Central memory CD8-positive, alpha-beta T cell (primary cell): Measurements from ENCODE around the gene SLC45A1.

ENCODE experiments used
- ATAC-seq: fragments of 150-1000 bp; cut with Tn5 transposase; replicated peaks from 2 replicates; pipeline ENCODE4 v1.10.0; 2022; ENCODE audit warnings: mild to moderate bottlenecking, moderate FRiP score, moderate number of reproducible peaks; ENCODE audit not compliant: poor library complexity, severe bottlenecking; ENCODE audit errors: extremely low read depth
- DNase-seq, 2 donors: peaks; one replicate each; pipeline ENCODE4 v3.0.0; 2021; ENCODE audit warnings: low spot score in 2 of 2
- H3K27ac Mint-ChIP-seq: one replicate; pipeline ENCODE4 v1.8.0; 2022; ENCODE audit warnings: low read depth, mild to moderate bottlenecking, moderate library complexity, mixed read lengths
- H3K27me3 Mint-ChIP-seq: one replicate; pipeline ENCODE4 v1.8.0; 2022; ENCODE audit warnings: mixed read lengths
- H3K36me3 Mint-ChIP-seq: one replicate; pipeline ENCODE4 v1.8.0; 2022; ENCODE audit warnings: mild to moderate bottlenecking, moderate library complexity, mixed read lengths; ENCODE audit not compliant: insufficient read depth
- H3K4me1 Mint-ChIP-seq: one replicate; pipeline ENCODE4 v1.8.0; 2022; ENCODE audit warnings: mixed read lengths
- H3K4me3 Mint-ChIP-seq: one replicate; pipeline ENCODE4 v1.8.0; 2022; ENCODE audit warnings: mild to moderate bottlenecking, moderate library complexity, mixed read lengths
- H3K9me3 Mint-ChIP-seq: one replicate; pipeline ENCODE4 v1.8.0; 2022; ENCODE audit warnings: mixed read lengths

Gene SLC45A1

DNA sequence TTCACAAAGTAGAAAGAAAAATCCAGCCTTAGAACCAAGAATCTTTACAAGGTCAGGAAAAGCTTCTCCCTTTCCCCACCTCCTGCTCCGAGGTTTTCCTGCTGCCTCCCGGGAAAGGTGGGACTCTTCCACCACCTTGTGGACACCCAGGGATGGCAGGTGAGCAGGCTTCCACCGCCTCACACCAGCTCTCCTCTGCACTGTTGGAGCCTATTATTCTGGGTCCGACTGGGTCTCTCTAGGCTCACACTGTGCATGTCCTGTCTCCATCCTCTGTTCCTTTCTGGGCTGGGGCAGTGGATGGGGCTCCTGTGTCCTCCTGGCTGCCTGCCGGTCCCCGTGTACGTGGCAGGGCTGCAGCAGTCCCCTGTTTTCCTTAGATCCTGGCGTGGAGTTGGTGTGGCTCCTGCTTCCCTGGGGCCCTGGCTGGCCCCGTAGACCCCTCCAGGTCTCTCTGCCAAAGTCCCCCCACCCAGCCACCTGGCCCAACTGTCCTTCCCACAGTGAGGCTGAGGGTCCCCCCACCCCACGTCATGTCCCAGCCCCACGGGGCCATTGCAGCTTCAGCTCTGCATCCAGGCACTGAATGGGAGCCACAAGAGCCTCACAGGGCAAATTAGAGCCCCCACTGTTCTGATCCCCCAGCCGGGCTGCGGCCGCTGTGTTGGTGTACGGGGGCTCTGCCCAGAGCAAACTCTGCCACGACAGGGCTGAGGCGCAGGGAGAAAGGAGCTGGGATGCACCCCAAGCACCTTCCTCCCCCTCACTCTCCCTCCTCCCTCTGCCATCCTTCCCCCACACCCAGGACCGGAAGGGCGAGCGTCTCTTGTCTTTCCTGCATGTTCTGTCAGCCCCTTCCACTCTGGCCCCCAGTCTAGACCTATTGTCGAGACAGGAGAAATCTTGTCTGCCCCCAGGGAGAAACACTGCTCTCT is 3.3 kb upstream of the SLC45A1 start:
- Mint-ChIP-seq H3K27ac (no peak overlapping the region), H3K4me1 (peaks cover 23% of the 10 kb centered on the region), H3K9me3 (no peaks in the 10 kb centered on the region), H3K36me3 (peaks cover 9% of the 10 kb centered on the region), H3K27me3 (peaks cover 27% of the 10 kb centered on the region), H3K4me3 (no peak overlapping the region)
- no peak for ATAC-seq
- no peak for DNase-seq

DNA sequence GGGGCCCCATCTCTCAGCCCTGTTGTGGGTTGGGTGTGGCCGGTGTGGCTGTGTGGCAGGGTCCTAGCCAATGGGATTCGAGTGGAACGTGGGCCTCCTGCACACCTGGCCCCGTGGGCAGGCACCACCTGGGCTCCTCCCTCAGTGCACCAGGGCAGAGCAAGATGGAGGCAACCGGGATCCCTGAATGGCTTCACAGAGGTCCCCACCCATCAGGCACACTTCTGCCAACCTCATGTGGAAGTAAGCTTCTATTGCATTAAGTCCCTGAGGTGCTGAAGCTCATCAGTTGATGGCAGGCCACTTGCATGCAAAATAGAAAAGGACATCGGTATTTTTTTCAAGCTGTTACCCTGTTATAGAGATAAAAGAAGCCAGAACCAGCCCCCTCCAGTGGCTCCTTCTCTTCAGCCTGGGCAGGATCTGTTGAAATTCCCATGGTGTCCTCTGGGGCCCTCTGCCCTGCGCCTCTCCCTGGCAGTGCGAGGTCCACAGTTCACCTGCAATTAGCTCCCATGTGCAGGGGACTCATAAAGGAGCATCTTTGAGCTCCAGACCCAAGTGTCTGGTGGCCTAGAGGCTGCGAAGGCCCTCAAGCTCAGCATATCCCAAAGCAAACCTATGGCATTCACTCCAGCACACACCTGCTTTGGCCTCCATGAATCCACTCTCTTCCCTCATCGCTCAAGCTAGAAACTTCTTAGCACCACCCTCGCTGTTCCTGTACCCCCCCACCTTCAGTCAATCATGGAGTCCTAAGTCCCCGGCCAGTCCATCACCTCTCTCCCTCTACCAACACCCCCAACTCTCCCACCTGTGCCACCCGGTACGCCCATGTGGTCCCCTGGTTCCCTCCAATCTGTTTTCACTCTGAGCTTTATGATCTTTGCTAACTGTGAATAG is 2.1 kb upstream of the SLC45A1 start:
- Mint-ChIP-seq H3K9me3 (no peaks in the 10 kb centered on the region), H3K4me1 (peaks cover 23% of the 10 kb centered on the region), H3K27me3 (peaks cover 27% of the 10 kb centered on the region), H3K4me3 (no peak overlapping the region), H3K27ac (no peak overlapping the region), H3K36me3 (peaks cover 9% of the 10 kb centered on the region)
- DNase-seq (no peak), ATAC-seq (no peak)

DNA sequence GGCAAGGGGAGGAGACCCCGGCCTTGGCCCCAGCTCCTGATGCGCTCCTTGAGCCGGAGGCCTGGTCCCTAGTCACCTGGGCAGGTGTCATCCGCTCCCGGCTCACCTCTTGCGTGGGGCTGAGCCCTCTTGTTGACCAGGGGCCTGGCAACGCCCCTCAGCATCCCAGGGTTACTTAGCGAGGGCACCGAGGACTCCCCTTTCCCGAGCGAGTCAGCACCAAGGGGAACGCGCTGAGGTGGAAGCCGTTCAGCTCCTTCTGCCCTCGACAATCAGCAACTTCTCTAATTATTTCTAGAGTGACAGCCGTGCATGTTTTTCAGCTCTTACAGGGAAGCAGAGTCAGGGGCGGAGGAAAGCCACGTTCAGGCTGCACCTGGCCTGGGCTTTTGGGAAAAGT is 522 bp downstream of the SLC45A1 start:
- H3K4me3 Mint-ChIP-seq: peak overlapping the region; percentile 77
- ATAC-seq: peak; percentile 41
- peaks cover 23% of the 10 kb centered on the region for H3K4me1 Mint-ChIP-seq
- H3K27ac Mint-ChIP-seq: no peak overlapping the region
- H3K27me3 Mint-ChIP-seq: peaks cover 27% of the 10 kb centered on the region
- H3K36me3 Mint-ChIP-seq: peaks cover 8% of the 10 kb centered on the region
- H3K9me3 Mint-ChIP-seq: no peaks in the 10 kb centered on the region
- no peak for DNase-seq

DNA sequence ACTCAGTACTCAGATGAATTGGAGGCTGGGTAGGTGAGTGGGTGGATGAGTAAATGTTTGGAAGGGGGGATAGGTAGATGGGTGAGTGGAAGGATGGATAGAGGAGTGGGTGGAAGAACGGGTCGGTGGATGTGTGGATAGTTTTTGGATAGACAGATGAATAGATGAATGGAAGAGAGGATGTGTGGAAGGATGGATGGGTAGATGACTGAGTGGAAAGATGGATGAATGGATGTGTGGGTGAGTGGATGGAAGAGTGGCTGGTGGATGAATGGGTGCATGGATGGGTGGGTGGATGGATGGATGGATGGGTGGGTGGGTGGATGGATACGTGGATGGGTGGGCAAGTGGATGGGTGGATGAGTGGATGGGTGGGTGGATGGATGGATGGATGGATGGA is 3.7 kb downstream of the SLC45A1 start:
- DNase-seq (no peak), ATAC-seq (no peak)
- peaks cover 10% of the 10 kb centered on the region for H3K4me1 Mint-ChIP-seq
- peaks cover 4% of the 10 kb centered on the region for H3K27me3 Mint-ChIP-seq
- H3K27ac Mint-ChIP-seq: no peak overlapping the region
- no peak overlapping the region for H3K4me3 Mint-ChIP-seq
- no peaks in the 10 kb centered on the region for H3K9me3 Mint-ChIP-seq
- peaks cover 10% of the 10 kb centered on the region for H3K36me3 Mint-ChIP-seq

DNA sequence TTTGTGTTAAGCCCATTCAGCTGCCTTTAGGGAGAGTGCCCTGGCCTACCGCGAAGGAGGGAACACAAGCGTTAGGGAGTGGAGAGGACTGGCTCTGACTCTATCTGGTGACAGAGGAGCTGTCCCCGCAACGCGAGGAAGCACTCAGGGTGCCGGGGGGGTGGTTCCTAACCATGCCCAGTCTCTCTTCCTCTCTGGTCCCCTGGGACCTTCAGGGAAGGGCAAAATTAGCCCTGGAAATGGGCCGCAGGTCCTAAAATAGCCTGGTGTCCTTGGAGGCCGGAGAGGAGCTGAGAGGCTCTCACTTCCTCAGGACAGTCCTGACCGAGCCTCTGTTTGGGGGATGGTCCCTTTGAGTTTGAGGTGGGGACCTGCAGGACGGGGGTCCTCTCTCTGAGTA is 5.8 kb downstream of the SLC45A1 start:
- Mint-ChIP-seq H3K36me3 (peaks cover 3% of the 10 kb centered on the region), H3K4me3 (no peak overlapping the region), H3K9me3 (no peaks in the 10 kb centered on the region), H3K27me3 (no peaks in the 10 kb centered on the region), H3K27ac (no peak overlapping the region), H3K4me1 (peaks cover under 1% of the 10 kb centered on the region)
- DNase-seq (no peak), ATAC-seq (no peak)

DNA sequence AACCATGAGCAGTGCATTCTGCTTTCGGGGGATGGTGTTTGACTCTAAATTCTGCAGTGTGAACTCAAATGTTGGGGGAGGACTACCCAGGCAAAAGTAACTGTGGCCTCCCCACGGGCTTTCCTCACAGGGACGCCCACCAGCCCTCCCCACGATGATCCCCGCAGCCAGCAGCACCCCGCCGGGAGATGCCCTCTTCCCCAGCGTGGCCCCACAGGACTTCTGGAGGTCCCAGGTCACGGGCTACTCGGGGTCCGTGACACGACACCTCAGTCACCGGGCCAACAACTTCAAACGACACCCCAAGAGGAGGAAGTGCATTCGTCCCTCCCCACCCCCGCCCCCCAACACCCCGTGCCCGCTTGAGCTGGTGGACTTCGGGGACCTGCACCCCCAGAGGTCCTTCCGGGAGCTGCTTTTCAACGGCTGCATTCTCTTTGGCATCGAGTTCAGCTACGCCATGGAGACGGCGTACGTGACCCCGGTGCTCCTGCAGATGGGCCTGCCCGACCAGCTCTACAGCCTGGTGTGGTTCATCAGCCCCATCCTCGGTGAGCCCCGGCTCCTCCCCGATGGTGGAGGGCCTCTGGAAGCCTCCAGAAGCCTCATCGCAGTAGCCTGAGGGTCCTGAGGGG is 6.4 kb downstream of the SLC45A1 start:
- ATAC-seq (no peak), DNase-seq (no peak)
- no peaks in the 10 kb centered on the region for H3K27me3 Mint-ChIP-seq
- H3K9me3 Mint-ChIP-seq: no peaks in the 10 kb centered on the region
- peaks cover 3% of the 10 kb centered on the region for H3K36me3 Mint-ChIP-seq
- no peak overlapping the region for H3K27ac Mint-ChIP-seq
- no peaks in the 10 kb centered on the region for H3K4me1 Mint-ChIP-seq
- no peak overlapping the region for H3K4me3 Mint-ChIP-seq

DNA sequence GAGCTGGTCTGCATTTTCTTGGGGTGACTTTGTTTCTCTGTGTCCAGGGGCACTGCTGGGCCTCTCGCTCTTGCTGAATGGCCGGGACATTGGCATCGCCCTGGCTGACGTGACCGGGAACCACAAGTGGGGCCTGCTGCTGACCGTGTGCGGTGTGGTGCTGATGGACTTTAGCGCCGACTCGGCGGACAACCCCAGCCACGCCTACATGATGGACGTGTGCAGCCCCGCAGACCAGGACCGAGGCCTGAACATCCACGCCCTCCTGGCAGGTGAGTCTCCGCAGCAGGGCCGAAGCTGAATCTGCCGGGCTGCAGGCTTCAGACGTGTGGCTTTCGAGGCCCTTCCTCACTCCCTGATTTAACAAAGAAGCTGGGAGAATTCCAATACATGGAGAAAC is 7.9 kb downstream of the SLC45A1 start:
- ATAC-seq (no peak), DNase-seq (no peak)
- no peaks in the 10 kb centered on the region for H3K4me1 Mint-ChIP-seq
- H3K27ac Mint-ChIP-seq: no peak overlapping the region
- H3K27me3 Mint-ChIP-seq: no peaks in the 10 kb centered on the region
- H3K36me3 Mint-ChIP-seq: peaks cover 7% of the 10 kb centered on the region
- H3K4me3 Mint-ChIP-seq: no peak overlapping the region
- H3K9me3 Mint-ChIP-seq: no peaks in the 10 kb centered on the region

DNA sequence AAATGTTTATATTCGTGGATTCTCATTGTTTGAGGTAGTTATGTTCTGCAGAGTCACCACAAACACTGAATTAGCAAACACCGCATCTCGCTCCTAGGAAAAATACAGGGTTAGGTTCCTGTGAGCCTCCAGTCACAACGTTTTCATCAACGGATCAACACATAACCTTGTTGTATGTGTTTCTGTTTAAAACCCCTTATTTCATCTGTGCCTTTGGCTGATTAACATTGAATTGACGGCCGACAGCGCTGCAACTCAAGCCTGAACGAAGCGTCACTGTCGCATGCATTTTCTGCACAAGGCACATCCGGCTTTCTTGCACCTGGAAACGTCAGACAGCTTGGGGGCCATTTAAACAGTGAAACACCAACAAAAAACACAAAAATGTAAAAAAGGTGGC is 8.4 kb downstream of the SLC45A1 start:
- H3K36me3 Mint-ChIP-seq: peaks cover 7% of the 10 kb centered on the region
- no peaks in the 10 kb centered on the region for H3K4me1 Mint-ChIP-seq
- H3K27me3 Mint-ChIP-seq: no peaks in the 10 kb centered on the region
- ATAC-seq: no peak
- H3K27ac Mint-ChIP-seq: no peak overlapping the region
- H3K4me3 Mint-ChIP-seq: no peak overlapping the region
- DNase-seq: no peak
- H3K9me3 Mint-ChIP-seq: no peaks in the 10 kb centered on the region

DNA sequence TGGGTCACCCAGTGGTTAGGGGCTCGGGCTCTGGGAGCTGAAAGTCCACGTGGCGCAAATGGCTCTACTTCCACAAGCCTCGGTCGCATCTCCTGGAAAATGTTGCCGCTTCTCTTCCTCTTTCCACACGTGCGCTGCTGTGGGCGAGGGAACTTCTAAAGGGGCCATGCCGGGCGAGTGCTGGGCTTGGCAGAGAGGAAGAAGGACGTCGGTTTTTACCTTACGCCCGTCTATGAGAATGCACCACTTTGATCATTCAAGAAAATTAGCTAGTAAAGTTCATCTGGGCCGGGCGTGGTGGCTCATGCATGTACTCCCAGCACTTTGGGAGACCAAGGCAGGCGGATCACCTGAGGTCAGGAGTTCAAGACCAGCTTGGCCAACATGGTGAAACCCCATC is 10.4 kb downstream of the SLC45A1 start:
- no peak for DNase-seq
- ATAC-seq: no peak
- Mint-ChIP-seq H3K4me1 (no peaks in the 10 kb centered on the region), H3K36me3 (peaks cover 9% of the 10 kb centered on the region), H3K27me3 (no peaks in the 10 kb centered on the region), H3K27ac (no peak overlapping the region), H3K4me3 (no peak overlapping the region), H3K9me3 (no peaks in the 10 kb centered on the region)

DNA sequence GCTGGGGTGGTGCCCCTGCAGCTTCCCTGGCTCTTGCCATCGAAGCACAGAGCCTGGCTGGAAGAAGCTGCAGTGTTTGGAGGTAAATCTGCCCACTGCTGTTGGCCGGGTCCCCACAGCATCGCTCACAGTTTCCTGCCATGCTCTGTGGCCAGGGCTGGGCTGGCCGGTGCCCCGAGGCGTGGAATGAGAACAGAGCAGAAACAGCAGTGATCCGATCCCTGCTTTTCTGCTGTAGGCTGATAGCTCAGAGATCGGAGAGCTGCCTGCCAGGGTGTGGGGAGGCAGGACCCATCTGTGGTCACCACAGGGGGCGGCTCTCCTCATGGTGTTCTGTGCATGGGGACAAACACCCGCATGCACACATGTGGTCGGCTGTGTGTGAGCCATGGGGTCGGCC is 11.5 kb downstream of the SLC45A1 start:
- H3K36me3 Mint-ChIP-seq: peaks cover 9% of the 10 kb centered on the region

DNA sequence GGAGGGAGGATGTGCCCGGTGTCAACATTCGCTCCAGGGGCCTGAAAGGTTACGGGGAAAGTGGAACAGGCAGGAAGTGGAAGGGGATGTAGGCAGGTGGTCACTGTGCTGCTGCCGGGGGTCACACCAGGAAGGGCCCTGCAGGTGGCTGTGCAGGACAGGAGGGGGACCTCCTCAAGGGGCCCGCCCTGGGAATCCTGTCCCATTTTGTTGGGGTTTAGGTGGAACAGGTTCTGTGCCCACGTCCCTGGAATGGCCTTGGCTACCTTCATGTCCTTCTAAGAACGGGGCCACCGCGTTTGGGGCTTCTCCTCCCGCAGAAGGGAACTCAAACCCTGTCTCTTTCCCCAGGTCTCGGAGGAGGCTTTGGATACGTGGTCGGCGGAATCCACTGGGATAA is 11.9 kb downstream of the SLC45A1 start:
- no peak for ATAC-seq
- Mint-ChIP-seq H3K36me3 (peaks cover 9% of the 10 kb centered on the region), H3K27me3 (no peaks in the 10 kb centered on the region), H3K27ac (peak overlapping the region; percentile 25), H3K9me3 (no peaks in the 10 kb centered on the region), H3K4me3 (no peak overlapping the region), H3K4me1 (no peaks in the 10 kb centered on the region)
- no peak for DNase-seq

More for the DNA sequence above, 11.5 kb downstream of the SLC45A1 start:
- Mint-ChIP-seq H3K4me3 (no peak overlapping the region), H3K27me3 (no peaks in the 10 kb centered on the region), H3K9me3 (no peaks in the 10 kb centered on the region), H3K27ac (peak overlapping the region; percentile 25), H3K4me1 (no peaks in the 10 kb centered on the region)
- no peak for ATAC-seq
- DNase-seq: no peak

DNA sequence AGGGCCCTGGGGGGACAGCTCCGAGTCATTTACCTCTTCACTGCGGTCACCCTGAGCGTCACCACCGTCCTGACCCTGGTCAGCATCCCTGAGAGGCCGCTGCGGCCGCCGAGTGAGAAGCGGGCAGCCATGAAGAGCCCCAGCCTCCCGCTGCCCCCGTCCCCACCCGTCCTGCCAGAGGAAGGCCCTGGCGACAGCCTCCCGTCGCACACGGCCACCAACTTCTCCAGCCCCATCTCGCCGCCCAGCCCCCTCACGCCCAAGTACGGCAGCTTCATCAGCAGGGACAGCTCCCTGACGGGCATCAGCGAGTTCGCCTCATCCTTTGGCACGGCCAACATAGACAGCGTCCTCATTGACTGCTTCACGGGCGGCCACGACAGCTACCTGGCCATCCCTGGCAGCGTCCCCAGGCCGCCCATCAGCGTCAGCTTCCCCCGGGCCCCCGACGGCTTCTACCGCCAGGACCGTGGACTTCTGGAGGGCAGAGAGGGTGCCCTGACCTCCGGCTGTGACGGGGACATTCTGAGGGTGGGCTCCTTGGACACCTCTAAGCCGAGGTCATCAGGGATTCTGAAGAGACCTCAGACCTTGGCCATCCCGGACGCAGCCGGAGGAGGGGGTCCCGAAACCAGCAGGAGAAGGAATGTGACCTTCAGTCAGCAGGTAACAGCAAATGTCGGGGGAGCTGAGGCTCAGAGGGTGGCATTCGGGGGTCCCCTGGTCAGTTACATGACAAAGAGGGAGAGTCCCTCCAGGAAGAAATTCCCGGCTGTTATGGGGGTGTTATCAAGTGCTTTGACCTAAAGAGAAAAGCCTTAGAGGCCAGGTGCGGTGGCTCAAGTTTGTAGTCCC is 12.6 kb downstream of the SLC45A1 start:
- Mint-ChIP-seq H3K4me1 (no peaks in the 10 kb centered on the region), H3K36me3 (peaks cover 9% of the 10 kb centered on the region), H3K9me3 (no peaks in the 10 kb centered on the region), H3K27me3 (no peaks in the 10 kb centered on the region), H3K27ac (no peak overlapping the region), H3K4me3 (no peak overlapping the region)
- ATAC-seq (no peak), DNase-seq (no peak)
